Measurements from ENCODE around the gene SLC29A3. TPM values are rescaled to one million over a fixed set of nuclear protein-coding genes. Genes with fewer than 3 reads are reported as not detected.

SLC29A3 gene
- total RNA-seq, 1 experiment from 2014 or later, result 5.9 TPM

DNA sequence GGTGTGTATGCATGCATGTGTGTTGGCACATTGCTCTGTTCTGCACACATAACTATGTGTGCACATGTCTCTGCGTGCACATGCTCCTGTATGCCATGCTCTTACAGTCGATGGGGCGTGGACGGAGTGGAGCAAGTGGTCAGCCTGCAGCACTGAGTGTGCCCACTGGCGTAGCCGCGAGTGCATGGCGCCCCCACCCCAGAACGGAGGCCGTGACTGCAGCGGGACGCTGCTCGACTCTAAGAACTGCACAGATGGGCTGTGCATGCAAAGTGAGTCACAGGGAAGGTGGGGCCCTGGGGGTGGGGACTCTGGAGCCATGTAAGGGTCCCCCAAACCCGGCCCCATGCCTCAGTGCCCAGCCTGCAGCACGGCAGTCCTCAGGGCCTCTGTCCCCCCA is 30.6 kb upstream of the SLC29A3 start:
- ATAC-seq (no peak), DNase-seq (ENCODE audit: low read depth, low spot score) (no peak)
- intact Hi-C loops (cut with micrococcal nuclease), result no loop called here
- Histone ChIP-seq H3K4me1 (ENCODE audit: control insufficient read depth in 1 of 2, insufficient read depth in 2 of 2, low read length in 2 of 2) (no peaks in the 10 kb centered on the region), H4K20me1 (ENCODE audit: insufficient read depth) (no peaks in the 10 kb centered on the region), H3K4me3 (replicated peaks in 1 of 2; ENCODE audit: low read depth in 1 of 2, low read length in 2 of 2) (no peak overlapping the region), H3K36me3 (ENCODE audit: control insufficient read depth in 1 of 2, insufficient read depth in 2 of 2, low read length in 2 of 2) (peaks cover 0 to 12% of the 10 kb centered on the region in 2 experiments; a peak in 2 of 4 replicates), H3K79me2 (ENCODE audit: insufficient read depth, low read length) (no peaks in the 10 kb centered on the region), H3K9me3 (ENCODE audit: control insufficient read depth in 1 of 2, insufficient read depth in 1 of 2, low read depth in 1 of 2, low read length in 2 of 2) (no peaks in the 10 kb centered on the region), H3K9me2 (ENCODE audit: insufficient read depth) (no peaks in the 10 kb centered on the region), H3K27ac (ENCODE audit: low read depth, low read length) (no peak overlapping the region), H3K27me3 (ENCODE audit: insufficient read depth, low read length) (no peaks in the 10 kb centered on the region), H3K4me2 (ENCODE audit: low read length) (no peak overlapping the region), H3K9ac (ENCODE audit: low read length) (no peak overlapping the region), H2AFZ (ENCODE audit: low read depth, low read length, poor library complexity, severe bottlenecking) (no peak overlapping the region)
- no TSS peak for BruUV-seq (replicated peaks)
- ChIA-PET RAD21 (ENCODE audit: low non-redundant PET in 1 of 2, low total read pairs in 2 of 2, uncharacterized antibody in 2 of 2, unreplicated experiment in 2 of 2) (no interaction called here), CTCF (no interaction called here), POLR2A (no interaction called here)
- no peak for TF ChIP-seq JUND (IDR thresholded peaks at IDR 0.05)
- no peak for TF ChIP-seq FOSL1 (IDR thresholded peaks at IDR 0.05; ENCODE audit: low read depth)
- TF ChIP-seq EZH2 (IDR thresholded peaks at IDR 0.05), result no peak
- no peak for TF ChIP-seq ZFX (IDR thresholded peaks at IDR 0.05)
- no peak for TF ChIP-seq ZNF274 (IDR thresholded peaks at IDR 0.05; ENCODE audit: low read depth, low read length)
- TF ChIP-seq RAD21 (IDR thresholded peaks at IDR 0.05; ENCODE audit: low read depth), result no peak
- TF ChIP-seq YY1 (IDR thresholded peaks at IDR 0.05; ENCODE audit: extremely low read depth, insufficient replicate concordance, low read depth, low read length), result no peak
- no peak for TF ChIP-seq CBX3 (IDR thresholded peaks at IDR 0.05; ENCODE audit: low read depth)
- no peak for TF ChIP-seq TCF7L2 (IDR thresholded peaks at IDR 0.05; ENCODE audit: borderline replicate concordance, extremely low read depth, insufficient read depth, insufficient read length)
- TF ChIP-seq POLR2AphosphoS5 (IDR thresholded peaks at IDR 0.05; ENCODE audit: low read depth, low read length), result no peak
- TF ChIP-seq SRF (IDR thresholded peaks at IDR 0.05; ENCODE audit: low read depth), result no peak
- TF ChIP-seq, protein P1, sequence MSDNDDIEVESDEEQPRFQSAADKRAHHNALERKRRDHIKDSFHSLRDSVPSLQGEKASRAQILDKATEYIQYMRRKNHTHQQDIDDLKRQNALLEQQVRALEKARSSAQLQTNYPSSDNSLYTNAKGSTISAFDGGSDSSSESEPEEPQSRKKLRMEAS (IDR thresholded peaks at IDR 0.05), result no peak
- TF ChIP-seq POLR2A (IDR thresholded peaks at IDR 0.05; ENCODE audit: borderline replicate concordance, extremely low read depth, insufficient read depth, insufficient read length), result no peak
- TF ChIP-seq, protein P2, sequence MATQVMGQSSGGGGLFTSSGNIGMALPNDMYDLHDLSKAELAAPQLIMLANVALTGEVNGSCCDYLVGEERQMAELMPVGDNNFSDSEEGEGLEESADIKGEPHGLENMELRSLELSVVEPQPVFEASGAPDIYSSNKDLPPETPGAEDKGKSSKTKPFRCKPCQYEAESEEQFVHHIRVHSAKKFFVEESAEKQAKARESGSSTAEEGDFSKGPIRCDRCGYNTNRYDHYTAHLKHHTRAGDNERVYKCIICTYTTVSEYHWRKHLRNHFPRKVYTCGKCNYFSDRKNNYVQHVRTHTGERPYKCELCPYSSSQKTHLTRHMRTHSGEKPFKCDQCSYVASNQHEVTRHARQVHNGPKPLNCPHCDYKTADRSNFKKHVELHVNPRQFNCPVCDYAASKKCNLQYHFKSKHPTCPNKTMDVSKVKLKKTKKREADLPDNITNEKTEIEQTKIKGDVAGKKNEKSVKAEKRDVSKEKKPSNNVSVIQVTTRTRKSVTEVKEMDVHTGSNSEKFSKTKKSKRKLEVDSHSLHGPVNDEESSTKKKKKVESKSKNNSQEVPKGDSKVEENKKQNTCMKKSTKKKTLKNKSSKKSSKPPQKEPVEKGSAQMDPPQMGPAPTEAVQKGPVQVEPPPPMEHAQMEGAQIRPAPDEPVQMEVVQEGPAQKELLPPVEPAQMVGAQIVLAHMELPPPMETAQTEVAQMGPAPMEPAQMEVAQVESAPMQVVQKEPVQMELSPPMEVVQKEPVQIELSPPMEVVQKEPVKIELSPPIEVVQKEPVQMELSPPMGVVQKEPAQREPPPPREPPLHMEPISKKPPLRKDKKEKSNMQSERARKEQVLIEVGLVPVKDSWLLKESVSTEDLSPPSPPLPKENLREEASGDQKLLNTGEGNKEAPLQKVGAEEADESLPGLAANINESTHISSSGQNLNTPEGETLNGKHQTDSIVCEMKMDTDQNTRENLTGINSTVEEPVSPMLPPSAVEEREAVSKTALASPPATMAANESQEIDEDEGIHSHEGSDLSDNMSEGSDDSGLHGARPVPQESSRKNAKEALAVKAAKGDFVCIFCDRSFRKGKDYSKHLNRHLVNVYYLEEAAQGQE (IDR thresholded peaks at IDR 0.05; ENCODE audit: low read depth), result no peak
- TF ChIP-seq SP1 (IDR thresholded peaks at IDR 0.05; ENCODE audit: low read depth), result no peak
- TF ChIP-seq EZH2phosphoT487 (IDR thresholded peaks at IDR 0.05; ENCODE audit: borderline replicate concordance), result no peak
- TF ChIP-seq, protein P3, sequence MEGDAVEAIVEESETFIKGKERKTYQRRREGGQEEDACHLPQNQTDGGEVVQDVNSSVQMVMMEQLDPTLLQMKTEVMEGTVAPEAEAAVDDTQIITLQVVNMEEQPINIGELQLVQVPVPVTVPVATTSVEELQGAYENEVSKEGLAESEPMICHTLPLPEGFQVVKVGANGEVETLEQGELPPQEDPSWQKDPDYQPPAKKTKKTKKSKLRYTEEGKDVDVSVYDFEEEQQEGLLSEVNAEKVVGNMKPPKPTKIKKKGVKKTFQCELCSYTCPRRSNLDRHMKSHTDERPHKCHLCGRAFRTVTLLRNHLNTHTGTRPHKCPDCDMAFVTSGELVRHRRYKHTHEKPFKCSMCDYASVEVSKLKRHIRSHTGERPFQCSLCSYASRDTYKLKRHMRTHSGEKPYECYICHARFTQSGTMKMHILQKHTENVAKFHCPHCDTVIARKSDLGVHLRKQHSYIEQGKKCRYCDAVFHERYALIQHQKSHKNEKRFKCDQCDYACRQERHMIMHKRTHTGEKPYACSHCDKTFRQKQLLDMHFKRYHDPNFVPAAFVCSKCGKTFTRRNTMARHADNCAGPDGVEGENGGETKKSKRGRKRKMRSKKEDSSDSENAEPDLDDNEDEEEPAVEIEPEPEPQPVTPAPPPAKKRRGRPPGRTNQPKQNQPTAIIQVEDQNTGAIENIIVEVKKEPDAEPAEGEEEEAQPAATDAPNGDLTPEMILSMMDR (IDR thresholded peaks at IDR 0.05 in 2 of 3, conservative IDR thresholded peaks at IDR 0.05 in 1 of 3; ENCODE audit: borderline replicate concordance in 1 of 3, insufficient read depth in 1 of 3, low read depth in 2 of 3, low read length in 2 of 3), result no peak
- no peak for TF ChIP-seq SIN3A (IDR thresholded peaks at IDR 0.05; ENCODE audit: low read depth)
- no peak for TF ChIP-seq ELF1 (IDR thresholded peaks at IDR 0.05; ENCODE audit: borderline replicate concordance, low read depth)
- TF ChIP-seq, protein P4, sequence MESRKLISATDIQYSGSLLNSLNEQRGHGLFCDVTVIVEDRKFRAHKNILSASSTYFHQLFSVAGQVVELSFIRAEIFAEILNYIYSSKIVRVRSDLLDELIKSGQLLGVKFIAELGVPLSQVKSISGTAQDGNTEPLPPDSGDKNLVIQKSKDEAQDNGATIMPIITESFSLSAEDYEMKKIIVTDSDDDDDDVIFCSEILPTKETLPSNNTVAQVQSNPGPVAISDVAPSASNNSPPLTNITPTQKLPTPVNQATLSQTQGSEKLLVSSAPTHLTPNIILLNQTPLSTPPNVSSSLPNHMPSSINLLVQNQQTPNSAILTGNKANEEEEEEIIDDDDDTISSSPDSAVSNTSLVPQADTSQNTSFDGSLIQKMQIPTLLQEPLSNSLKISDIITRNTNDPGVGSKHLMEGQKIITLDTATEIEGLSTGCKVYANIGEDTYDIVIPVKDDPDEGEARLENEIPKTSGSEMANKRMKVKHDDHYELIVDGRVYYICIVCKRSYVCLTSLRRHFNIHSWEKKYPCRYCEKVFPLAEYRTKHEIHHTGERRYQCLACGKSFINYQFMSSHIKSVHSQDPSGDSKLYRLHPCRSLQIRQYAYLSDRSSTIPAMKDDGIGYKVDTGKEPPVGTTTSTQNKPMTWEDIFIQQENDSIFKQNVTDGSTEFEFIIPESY (IDR thresholded peaks at IDR 0.05; ENCODE audit: extremely low read depth, insufficient replicate concordance, low read length), result no peak
